Liver (tissue), 3 donors: ENCODE measurements around the gene DAB1.

Experiments
- FOXA1 ChIP-seq: IDR thresholded peaks from 2 replicates; pipeline ENCODE4 v1.6.1; 2016; ENCODE audit warnings: antibody characterized with exemption
- FOXA2 ChIP-seq: IDR thresholded peaks from 2 replicates; pipeline ENCODE4 v1.6.1; 2016; ENCODE audit warnings: antibody characterized with exemption
- GABPA ChIP-seq, 2 donors: IDR thresholded peaks in 1 of 2; conservative IDR thresholded peaks in 1 of 2; 2 replicates each; pipeline ENCODE4 v1.6.1; 2016; ENCODE audit warnings: antibody characterized with exemption in 2 of 2, mild to moderate bottlenecking in 1 of 2, moderate library complexity in 1 of 2
- JUND ChIP-seq, 2 donors: IDR thresholded peaks; 2 replicates each; pipeline ENCODE4 v1.6.1; 2016; ENCODE audit warnings: antibody characterized with exemption in 2 of 2
- SP1 ChIP-seq: IDR thresholded peaks from 2 replicates; pipeline ENCODE4 v1.6.1; 2018; ENCODE audit warnings: antibody characterized with exemption, mild to moderate bottlenecking
- TAF1 ChIP-seq: conservative IDR thresholded peaks from 2 replicates; pipeline ENCODE4 v1.6.1; 2016; ENCODE audit warnings: antibody characterized with exemption, mild to moderate bottlenecking
- YY1 ChIP-seq: IDR thresholded peaks from 2 replicates; pipeline ENCODE4 v1.6.1; 2016; ENCODE audit warnings: antibody characterized with exemption, mild to moderate bottlenecking
- TF ChIP-seq, protein P1 (sequence below): fragments of 150-350 bp; IDR thresholded peaks from 2 replicates; pipeline ENCODE4 v1.5.1; 2017; ENCODE audit warnings: improper control_type of control experiment, low read depth, low read length; ENCODE audit not compliant: missing input control
- TF ChIP-seq, protein P2 (sequence below): IDR thresholded peaks from 2 replicates; pipeline ENCODE4 v1.6.1; 2016; ENCODE audit warnings: antibody characterized with exemption
- TF ChIP-seq, protein P3 (sequence below): IDR thresholded peaks from 2 replicates; pipeline ENCODE4 v1.6.1; 2016; ENCODE audit warnings: antibody characterized with exemption, mild to moderate bottlenecking
- TF ChIP-seq, protein P4 (sequence below): IDR thresholded peaks from 2 replicates; pipeline ENCODE4 v1.6.1; 2016; ENCODE audit warnings: antibody characterized with exemption
- donor health status: healthy.
- donor health status: healthy.

DNA sequence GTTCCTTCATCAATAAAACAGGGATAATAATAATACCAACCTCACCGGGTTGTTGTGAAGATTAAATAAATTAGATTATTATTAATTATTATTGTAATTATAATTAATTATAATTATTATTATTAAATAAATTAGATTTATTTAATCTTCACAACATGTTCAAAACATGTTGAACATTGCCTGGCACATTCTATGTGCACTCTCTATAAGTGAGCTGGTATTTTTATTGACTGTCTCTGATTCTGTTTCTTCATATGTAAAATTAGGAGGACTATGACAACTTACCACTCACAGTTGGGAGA is 457.2 kb downstream of the DAB1 start:
- TF ChIP-seq YY1 = no peak
- TF ChIP-seq, protein P1, sequence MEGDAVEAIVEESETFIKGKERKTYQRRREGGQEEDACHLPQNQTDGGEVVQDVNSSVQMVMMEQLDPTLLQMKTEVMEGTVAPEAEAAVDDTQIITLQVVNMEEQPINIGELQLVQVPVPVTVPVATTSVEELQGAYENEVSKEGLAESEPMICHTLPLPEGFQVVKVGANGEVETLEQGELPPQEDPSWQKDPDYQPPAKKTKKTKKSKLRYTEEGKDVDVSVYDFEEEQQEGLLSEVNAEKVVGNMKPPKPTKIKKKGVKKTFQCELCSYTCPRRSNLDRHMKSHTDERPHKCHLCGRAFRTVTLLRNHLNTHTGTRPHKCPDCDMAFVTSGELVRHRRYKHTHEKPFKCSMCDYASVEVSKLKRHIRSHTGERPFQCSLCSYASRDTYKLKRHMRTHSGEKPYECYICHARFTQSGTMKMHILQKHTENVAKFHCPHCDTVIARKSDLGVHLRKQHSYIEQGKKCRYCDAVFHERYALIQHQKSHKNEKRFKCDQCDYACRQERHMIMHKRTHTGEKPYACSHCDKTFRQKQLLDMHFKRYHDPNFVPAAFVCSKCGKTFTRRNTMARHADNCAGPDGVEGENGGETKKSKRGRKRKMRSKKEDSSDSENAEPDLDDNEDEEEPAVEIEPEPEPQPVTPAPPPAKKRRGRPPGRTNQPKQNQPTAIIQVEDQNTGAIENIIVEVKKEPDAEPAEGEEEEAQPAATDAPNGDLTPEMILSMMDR = no peak
- TF ChIP-seq FOXA1 = no peak
- no peak for TF ChIP-seq TAF1
- no peak for TF ChIP-seq GABPA (IDR thresholded peaks at IDR 0.05 in 1 of 2, conservative IDR thresholded peaks at IDR 0.05 in 1 of 2)
- TF ChIP-seq, protein P2, sequence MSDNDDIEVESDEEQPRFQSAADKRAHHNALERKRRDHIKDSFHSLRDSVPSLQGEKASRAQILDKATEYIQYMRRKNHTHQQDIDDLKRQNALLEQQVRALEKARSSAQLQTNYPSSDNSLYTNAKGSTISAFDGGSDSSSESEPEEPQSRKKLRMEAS = no peak
- no peak for TF ChIP-seq SP1
- TF ChIP-seq, protein P3, sequence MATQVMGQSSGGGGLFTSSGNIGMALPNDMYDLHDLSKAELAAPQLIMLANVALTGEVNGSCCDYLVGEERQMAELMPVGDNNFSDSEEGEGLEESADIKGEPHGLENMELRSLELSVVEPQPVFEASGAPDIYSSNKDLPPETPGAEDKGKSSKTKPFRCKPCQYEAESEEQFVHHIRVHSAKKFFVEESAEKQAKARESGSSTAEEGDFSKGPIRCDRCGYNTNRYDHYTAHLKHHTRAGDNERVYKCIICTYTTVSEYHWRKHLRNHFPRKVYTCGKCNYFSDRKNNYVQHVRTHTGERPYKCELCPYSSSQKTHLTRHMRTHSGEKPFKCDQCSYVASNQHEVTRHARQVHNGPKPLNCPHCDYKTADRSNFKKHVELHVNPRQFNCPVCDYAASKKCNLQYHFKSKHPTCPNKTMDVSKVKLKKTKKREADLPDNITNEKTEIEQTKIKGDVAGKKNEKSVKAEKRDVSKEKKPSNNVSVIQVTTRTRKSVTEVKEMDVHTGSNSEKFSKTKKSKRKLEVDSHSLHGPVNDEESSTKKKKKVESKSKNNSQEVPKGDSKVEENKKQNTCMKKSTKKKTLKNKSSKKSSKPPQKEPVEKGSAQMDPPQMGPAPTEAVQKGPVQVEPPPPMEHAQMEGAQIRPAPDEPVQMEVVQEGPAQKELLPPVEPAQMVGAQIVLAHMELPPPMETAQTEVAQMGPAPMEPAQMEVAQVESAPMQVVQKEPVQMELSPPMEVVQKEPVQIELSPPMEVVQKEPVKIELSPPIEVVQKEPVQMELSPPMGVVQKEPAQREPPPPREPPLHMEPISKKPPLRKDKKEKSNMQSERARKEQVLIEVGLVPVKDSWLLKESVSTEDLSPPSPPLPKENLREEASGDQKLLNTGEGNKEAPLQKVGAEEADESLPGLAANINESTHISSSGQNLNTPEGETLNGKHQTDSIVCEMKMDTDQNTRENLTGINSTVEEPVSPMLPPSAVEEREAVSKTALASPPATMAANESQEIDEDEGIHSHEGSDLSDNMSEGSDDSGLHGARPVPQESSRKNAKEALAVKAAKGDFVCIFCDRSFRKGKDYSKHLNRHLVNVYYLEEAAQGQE = no peak
- TF ChIP-seq JUND (IDR thresholded peaks at IDR 0.05) = no peak
- TF ChIP-seq FOXA2 = no peak
- TF ChIP-seq, protein P4, sequence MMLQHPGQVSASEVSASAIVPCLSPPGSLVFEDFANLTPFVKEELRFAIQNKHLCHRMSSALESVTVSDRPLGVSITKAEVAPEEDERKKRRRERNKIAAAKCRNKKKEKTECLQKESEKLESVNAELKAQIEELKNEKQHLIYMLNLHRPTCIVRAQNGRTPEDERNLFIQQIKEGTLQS = no peak
